Occipital lobe (tissue), 2 donors: ENCODE measurements around the gene GOLGA8R. TPM values are rescaled to one million over a fixed set of nuclear protein-coding genes. Genes with fewer than 3 reads are reported as not detected.
"Not testable (repeated sequence)": the region's sequence is repeated elsewhere in the genome, so short reads cannot be mapped to it uniquely, and the experiment has no call there.

Experiments
- DNase-seq: peaks from one replicate; lab custom pipeline; 2025; lab: John Stamatoyannopoulos, UW
- total RNA-seq: library from RNA; depleted of rRNA; stranded (reverse); fragments of >200 nt; gene quantifications from one replicate; pipeline ENCODE4 v1.2.3, GENCODE V29; 2014

GOLGA8R gene, protein sequence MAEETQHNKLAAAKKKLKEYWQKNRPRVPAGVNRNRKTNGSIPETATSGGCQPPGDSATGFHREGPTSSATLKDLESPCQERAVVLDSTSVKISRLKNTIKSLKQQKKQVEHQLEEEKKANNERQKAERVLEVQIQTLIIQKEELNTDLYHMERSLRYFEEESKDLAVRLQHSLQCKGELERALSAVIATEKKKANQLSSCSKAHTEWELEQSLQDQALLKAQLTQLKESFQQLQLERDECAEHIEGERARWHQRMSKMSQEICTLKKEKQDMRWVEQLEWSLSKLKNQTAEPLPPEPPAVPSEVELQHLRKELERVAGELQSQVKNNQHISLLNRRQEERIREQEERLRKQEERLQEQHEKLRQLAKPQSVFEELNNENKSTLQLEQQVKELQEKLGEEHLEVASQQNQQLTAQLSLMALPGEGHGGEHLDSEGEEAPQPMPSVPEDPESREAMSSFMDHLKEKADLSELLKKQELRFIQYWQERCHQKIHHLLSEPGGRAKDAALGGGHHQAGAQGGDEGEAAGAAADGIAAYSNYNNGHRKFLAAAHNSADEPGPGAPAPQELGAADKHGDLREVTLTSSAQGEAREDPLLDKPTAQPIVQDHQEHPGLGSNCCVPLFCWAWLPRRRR
- 0.62 TPM for total RNA-seq

DNA sequence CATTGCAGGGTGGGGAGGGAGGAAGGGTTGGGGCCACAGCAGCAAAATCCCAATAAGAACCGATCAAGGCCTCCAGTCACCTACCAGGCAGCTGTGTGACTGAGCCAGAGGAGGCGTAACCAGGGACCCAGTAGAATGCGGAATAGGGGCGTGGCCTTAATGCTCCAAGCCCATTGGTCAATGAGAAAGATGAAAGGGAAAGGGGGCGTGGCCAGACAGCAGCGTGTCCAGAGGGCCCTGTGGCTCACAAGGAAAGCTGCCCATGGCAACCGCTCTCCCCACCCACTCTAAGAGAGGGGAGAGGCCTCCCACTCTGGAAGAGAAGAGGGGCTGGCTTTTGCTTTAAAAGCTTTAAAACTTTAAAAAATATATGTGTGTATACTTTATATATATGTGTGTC, at the start of gene GOLGA8R:
GOLGA8R (minus strand) TSS at position 101 of the 400 bp plus-strand sequence; CDS start at position 3, 98 bp downstream.
- DNase-seq = not testable (repeated sequence)

DNA sequence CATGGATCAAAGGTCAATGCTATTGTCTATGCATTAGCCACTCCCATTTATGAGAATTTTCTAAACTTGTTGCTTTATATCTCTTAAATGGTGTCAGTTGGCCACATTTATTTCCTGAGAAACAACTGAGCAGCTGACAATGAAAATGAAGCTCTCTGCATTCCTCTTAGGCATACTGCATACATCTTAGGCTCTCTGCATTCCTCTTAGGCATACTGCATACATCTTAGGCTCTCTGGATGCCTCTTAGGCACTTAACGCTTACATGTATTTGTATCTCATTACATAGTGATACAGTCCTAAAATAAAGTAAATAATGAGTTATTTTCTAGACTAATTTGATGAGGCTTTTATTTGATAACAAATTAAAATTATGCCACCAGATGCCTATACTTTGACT, 49.8 kb upstream of the GOLGA8R start:
- DNase-seq = not testable (repeated sequence)

DNA sequence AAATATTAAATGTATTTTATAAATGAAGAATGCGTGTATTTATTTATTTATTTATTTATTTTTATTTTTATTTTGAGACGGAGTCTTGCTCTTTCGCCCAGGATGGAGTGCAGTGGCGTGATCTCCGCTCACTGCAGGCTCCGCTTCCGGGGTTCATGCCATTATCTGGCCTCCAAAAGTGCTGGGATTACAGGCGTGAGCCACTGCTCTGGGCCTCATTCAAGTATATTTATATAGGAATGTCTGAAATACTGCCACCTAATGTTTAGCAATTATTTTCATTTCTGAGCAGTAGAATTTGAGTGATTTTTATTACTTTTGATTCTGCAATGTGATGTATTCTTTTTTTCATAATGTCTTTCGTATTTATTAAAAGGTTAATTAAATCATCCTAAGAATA, 48.1 kb upstream of the GOLGA8R start:
- not testable (repeated sequence) for DNase-seq

DNA sequence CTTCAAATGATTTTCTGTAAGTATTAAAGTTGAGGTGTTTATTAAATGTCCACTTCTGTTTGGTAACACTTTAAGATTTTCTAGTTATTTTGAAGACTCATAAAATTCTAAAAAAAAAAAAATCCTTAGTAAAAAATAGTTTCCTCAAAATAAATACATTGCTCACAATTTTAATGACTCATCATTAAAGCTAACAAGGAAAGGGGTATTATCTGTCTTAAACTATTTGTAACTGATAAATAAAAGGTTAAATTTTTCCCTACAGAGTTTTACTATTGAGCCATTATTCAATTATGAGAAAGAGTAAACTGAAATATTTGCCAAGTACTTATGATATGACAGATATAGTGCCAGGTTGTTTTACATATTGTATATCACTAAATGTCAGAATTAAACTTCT, 38.6 kb upstream of the GOLGA8R start:
- DNase-seq = not testable (repeated sequence)

DNA sequence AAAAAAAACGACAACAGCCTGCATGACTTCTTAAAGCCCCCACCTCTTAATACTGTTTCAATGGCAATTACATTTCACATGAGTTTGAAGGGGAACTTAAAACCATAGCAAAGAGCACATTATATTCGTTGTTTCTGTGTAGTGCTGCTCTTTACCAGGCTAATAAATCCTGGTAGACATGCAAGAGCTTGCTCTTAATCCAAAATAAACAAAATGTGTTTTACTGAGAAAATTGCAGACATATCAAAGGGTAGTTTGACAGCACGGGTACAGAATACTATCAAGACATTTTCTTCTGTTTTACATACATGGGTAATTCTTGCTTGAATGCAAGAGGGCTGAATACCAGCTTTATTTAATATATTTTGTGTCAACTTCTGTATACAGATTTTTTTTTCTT, 24.3 kb upstream of the GOLGA8R start:
- DNase-seq = not testable (repeated sequence)

DNA sequence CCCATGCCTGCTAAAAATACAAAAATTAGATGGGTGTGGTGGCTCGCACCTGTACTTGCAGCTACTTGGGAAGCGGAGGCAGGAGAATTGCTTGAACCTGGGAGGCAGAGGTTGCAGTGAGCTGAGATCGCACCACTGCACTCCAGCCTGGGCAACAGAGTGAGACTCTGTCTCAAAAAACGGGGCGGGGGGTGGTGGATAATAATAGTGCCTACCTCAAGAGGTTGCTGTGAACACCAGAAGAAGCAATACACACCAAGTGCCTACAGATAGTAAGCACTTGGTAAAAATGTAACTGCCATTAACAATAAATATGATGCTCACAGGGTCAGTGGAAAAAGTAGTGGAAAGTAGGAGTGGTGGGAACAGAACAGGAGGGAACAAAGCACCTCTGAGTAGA, 21.8 kb upstream of the GOLGA8R start:
- not testable (repeated sequence) for DNase-seq

DNA sequence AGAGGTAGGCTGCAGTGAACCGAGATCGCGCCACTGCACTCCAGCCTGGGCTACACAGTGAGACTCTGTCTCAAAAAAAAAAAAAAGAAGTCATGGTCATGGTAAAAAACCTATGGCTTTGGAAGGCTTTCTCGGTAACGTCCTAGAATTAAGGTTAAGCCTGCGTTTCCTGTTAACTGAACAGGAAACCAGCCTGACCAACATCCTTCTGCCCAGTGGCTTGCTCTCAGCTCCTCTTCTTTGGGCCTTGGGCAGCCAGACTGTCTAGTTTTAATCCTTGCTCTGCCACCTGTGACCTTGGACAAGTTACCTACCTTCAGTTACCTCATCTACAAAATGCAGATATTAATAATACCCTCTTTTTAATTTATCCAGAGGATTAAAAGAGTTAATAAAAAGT, 6.7 kb upstream of the GOLGA8R start:
- DNase-seq = not testable (repeated sequence)

DNA sequence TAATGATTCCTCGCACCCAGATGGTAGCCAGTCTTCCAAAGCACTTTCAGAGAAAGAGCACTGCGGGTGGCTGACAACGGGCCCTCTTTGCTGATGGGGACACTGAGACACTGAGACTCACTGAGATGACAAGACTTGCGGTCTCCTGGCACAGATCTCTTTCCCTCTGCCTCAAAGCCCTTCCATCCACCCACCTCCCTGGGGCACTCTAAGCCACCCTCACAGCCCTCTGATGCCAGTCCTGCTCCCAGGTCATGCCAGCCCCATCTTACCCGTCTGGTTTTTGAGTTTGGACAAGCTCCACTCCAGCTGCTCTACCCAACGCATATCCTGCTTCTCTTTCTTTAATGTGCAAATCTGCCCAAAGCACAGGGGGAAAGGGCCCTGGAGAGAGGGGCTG, 6.4 kb downstream of the GOLGA8R start:
- not testable (repeated sequence) for DNase-seq

DNA sequence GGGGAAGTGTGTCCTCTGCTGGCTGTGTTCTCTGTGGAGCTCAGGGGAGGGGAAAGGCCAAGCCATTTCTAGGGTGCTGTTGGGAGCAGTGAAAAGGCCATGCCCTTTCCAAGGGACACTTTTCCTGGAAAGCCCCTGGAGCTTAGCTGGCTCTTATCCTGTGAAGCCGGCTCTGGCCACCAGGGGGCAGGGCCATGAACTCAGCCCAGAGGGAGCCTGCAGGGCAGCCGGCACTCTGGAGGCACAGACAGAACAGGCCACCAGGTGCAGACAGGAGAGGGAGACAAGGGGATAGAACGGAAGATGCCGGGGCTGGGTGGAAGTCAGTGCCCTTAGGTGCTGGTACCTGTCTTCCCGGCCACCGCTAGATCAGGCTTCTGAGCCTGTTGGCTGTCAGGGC, 15.1 kb downstream of the GOLGA8R start:
- DNase-seq = not testable (repeated sequence)

DNA sequence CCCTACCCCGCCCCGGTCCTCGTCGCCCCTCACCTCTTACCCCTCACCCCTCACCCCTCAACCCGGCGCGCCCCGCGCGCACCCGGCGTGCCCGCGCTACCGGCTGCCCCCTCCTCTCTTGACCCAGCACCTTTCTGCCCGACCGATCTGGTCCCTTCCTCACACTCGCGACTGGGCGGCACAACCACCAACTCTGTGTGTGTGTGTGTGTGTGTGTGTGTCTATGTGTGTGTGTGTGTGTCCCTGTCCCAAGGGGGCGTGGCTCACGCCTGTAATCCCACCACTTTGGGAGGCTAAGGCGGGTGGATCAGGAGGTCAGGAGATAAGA, 20.4 kb downstream of the GOLGA8R start:
- DNase-seq = not testable (repeated sequence)

DNA sequence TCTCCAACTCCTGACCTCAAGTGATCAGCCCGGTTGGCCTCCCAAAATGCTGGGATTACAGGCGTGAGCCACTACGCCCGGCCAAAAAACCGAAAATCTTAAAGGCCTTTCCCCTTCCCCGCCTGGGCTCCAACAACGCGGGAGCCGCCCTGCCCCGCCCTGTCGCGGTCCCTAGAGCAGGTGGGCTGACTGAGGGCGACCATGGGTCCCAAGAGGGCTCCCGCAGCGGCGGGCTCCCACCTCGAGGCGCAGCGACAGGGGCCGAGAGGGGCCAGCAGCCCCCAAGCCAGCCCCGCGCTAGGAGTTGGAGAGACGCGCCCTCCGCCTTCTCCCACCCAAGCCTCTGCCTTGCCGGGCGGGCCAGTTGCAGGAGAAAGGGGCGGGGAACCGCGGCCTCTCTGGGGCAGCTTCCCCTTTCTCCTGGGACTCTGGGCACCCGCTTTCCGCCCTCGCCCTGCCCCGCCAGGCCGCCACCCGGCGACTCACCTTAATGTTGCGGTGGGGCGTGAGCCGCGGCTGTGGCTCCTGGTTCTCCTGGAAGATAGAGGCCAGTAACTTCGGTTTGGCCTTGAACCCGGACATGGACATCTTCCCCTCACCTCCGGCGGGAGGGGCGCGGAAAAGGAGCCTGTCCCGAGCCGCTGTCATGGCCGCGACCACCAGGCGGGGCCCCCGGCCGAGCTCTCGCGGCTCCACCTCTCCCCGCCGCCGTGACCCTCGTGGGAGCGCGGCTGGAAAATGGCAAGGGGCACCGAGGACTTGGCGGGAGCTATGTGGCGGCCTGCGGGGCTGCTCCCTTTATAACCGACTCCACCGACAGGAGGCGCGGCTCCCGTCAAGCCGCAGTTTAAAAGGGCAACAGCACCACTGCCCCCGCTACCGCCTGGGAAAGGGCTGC, 21.0 kb downstream of the GOLGA8R start, which contains the start of gene CHRFAM7A:
CHRFAM7A (minus strand) TSS at position 775 of the 898 bp plus-strand sequence. CDS start 10,189 bp downstream, outside the sequence.
- not testable (repeated sequence) for DNase-seq

DNA sequence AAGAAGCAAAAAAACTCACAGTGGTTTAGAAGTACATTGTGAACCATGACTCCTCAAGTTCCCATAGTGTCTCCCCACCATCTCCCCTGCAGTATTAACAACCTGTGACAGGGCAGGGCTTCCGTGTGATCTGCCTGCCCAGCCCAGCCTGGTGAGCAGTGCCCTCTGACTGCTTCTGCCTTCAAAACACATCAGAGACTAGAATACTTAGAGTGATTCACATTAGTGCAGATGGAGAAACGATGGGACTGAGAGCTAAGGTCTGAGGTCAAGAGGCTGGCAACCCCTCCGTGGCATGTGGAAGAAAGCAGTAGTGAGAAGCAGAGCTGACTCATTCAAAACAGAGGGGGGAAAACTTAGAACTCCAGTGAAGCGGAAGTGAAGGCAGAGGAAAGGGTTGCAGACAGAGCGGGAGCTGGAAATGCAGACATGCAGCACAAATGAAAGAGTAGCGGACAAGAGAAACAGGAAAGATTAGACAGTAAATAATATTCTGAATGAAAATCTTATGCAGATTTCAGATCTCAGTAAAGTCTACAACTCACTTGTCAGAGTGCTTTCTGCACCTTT, 27.7 kb downstream of the GOLGA8R start:
- not testable (repeated sequence) for DNase-seq

DNA sequence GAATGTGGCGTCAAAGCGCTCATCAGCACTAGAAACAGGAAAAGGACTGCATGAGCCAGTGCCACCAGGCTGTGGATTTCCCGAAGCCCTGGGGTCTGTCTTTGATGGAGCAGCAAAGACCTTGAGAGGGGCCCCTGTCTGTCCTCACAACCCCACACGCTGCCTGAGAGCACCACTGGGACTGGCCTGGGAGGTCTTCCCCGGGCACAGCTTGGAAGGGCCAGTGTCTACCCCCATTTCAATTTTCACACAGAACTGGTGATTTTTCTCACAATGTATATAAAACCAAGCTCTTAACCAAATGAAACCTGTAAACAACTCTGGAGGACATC, 37.0 kb downstream of the GOLGA8R start:
- not testable (repeated sequence) for DNase-seq

DNA sequence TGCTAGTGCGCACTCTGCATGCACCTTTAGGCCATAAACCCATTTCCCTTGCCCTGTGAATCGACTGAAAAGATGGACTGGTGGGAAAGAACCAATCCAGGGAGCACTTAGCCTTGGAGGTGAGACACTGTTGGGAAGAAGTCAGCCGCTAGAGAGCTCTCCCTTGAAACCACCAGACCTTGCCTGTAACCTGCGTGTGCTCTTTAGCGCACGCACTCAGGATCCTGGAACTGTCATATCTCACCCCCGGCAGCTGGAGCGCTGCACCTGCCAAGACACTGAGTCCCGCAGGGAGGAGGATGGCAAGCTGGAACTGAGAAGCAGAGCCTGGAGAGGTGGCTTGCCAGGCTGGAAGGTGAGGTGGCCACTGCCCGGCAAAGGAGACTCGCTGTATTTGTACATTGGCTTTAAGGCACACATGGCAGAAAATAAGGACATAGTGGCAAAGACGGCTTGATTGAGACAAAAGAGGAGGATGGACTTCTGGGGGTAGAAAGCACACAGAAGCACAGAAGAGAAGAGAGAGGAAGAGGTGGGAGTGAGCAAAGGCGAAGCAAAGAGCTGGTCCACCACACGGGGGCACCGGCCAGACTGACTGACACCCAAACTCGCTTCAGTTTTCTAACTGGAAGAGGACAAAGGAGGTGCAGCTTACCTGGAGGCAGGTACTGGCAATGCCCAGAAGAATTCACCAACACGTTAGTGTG, 37.5 kb downstream of the GOLGA8R start:
- DNase-seq = not testable (repeated sequence)

DNA sequence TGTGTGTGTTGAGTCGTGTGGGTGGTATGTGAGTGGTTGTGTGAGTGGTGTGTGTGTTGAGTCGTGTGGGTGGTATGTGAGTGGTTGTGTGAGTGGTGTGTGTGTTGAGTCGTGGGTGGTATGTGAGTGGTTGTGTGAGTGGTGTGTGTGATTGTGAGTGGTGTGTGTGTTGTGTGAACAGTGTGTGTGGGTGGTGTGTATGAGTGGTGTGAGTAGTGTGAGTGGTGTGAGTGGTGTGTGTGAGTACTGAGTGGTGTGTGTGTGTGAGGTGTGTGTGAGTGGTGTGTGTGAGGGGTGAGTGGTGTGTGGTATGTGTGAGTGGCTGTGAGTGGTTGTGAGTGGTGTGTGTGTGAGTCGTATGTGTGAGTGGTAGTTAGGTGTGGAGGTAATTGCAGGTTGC, 38.2 kb downstream of the GOLGA8R start:
- not testable (repeated sequence) for DNase-seq

DNA sequence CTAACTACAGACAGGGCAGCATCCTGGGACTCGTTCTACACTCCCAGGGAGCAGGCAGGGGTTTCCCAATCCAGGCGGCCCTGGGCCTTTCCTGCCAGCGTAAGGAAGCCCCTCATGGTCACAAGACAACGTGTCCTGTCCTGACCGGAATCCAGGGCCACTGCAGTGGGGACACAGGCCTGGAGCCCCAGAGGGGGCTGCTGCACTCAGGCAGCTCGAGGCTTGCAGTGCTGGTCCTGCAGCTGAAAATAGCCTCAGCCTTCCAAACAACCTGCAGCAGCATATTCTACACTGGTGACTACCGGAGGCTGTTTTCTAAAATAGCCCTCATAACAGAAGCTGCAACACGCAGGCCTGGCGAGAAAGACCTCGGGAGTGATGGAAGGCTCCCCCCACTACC, 39.2 kb downstream of the GOLGA8R start:
- DNase-seq = not testable (repeated sequence)

DNA sequence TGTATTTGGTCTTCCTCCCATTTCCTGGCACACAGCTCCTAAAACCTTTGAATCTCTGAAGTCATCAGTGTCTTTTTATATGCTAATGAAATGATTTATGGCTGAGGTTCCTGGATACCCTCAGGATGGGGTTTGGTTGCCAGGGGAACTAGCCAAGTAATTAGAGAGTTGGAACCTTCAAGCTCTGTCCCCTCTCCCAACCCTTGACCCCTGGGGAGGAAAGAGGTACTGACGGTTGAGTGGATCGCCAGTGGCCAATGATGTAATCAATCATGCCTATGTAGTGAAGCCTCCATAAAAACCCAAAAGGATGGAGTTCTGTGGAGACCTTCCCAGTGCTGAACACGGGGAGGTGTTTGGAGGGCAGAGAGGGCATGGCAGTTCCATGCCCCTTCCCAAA, 45.8 kb downstream of the GOLGA8R start:
- DNase-seq = not testable (repeated sequence)

DNA sequence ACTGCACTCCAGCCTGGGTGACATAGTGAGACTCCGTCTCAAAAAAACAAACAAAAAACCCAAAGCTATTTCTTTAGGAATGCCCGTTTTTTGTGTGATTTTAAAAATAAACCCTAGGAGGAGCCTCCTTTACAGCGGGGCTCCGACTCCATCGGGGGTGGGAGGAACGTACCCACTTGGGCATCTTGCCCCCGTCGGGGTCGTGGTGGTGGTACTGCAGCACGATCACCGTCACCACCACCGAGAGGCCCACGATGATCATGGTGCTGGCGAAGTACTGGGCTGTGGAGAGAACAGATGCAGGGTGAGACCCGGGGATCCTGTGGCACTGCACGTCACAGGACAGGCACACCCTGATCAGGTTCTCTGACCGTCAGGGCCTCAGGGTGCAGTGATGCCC, 46.8 kb downstream of the GOLGA8R start:
- not testable (repeated sequence) for DNase-seq

DNA sequence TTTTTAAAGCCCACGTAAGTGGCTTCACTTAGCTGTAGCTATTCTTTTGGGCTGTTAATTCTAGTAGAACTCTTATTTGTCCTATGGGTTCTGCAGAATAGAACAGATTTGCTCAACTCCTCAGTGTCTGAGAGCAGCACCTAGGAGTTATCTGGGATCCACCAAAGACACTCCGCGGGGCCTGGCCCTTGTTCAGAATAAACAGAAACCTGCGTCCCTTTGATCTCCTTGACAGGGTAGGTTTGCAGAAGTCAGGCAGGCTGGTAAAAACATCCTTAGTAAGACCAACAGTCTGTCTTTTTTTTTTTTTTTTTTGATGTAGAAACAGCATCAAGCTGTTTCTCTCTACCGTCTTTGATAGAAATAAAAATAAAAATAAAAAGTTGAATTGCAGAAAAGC, 52.7 kb downstream of the GOLGA8R start:
- not testable (repeated sequence) for DNase-seq

DNA sequence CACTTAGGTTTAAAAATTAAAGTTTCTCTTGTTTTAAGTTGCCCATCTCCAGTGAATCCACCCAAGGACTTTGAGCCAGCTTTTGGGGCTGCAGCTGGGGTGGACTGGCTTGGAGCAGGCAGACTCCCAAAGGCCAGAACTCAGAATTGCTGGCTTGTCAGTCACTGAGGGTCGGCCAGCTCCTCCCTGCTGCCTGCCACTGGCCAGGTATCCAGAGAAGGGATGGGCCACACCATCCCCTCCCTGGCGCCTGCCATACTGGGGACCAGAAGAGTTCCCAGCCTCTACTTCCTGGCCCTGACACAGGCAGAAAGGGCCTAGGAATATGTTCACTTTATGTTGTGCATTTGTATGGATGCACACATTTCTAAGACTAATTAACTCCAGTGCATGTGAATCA, 53.1 kb downstream of the GOLGA8R start:
- DNase-seq = not testable (repeated sequence)

DNA sequence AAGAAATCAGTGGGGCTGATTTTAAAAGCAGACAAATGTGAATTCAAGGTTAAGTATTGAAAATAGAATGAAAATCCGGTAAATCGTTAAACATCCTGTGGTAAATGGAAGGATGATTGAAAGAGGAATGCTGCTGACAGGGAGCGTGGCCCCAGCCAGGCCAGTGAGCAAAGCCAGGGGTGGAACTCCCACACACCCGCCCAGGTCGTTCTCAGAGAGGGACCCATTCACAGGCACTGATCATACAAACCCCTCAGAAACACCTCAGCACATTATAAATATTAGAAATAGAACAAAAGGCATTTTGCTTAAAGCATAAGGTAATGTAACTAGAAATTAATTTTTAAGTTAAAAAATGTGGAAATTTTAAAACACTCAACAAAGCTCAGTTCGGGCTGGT, 59.0 kb downstream of the GOLGA8R start:
- not testable (repeated sequence) for DNase-seq
